Measurements from ENCODE around the gene DLEC1. TPM values are rescaled to one million over a fixed set of nuclear protein-coding genes. Genes with fewer than 3 reads are reported as not detected.

The DLEC1 gene
- total RNA-seq, 2 donors from 2014 or later: 0.14 to 0.35 TPM

DNA sequence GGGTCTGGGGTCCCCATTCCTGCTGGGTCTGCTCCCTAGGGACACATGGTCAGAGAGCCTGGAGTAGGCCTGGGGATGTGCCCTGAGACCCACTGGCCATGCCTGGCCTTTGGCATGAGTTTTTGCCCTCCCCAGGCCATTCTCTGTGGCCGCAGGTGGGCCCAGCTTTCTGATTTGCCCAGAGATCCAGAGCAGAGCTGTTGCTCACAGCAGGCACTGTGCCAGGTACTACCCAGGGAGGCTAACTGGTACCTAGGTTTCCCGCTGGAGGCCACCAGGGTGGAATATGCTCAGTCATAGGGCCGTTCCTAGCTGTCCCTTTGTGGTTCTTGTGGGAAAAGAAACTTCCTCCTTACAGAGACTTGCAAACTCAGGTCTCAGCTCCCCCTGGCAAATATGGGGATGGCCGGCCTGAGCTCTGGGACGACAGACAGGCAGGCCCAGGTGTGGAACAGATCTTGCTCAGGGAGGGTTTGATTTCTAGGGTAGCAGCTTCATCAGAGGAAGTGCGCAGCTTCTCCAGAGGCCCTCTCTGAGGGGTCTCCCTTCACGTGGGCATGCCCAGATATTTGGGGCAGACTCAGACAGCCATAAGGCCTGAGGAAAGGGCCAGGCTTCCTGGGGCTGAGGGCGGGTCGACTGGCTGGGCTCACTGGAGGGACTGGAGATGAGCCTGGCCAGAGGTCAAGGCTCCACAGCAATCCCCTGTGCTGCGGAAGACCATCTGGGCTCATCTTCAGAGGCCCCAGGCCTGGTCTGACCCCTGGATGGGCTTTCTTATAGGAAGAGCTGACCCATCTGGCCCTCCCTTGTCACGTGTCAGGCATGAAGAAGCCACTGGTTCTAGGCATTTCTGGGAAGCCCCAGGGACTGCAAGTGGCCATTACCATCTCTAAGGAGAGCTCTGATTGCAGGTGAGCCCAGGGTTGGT, 69.9 kb downstream of the DLEC1 start:
- Histone ChIP-seq H3K9me3 (peaks cover 6% of the 10 kb centered on the region), H3K4me3 (no peak overlapping the region), H3K27ac (no peak overlapping the region), H3K4me1 (ENCODE audit: control insufficient read depth in 1 of 2, low read depth in 2 of 2) (no peaks in the 10 kb centered on the region), H3K36me3 (no peaks in the 10 kb centered on the region), H3K27me3 (replicated peaks; ENCODE audit: insufficient read depth) (no peaks in the 10 kb centered on the region)
- TF ChIP-seq, protein P1, sequence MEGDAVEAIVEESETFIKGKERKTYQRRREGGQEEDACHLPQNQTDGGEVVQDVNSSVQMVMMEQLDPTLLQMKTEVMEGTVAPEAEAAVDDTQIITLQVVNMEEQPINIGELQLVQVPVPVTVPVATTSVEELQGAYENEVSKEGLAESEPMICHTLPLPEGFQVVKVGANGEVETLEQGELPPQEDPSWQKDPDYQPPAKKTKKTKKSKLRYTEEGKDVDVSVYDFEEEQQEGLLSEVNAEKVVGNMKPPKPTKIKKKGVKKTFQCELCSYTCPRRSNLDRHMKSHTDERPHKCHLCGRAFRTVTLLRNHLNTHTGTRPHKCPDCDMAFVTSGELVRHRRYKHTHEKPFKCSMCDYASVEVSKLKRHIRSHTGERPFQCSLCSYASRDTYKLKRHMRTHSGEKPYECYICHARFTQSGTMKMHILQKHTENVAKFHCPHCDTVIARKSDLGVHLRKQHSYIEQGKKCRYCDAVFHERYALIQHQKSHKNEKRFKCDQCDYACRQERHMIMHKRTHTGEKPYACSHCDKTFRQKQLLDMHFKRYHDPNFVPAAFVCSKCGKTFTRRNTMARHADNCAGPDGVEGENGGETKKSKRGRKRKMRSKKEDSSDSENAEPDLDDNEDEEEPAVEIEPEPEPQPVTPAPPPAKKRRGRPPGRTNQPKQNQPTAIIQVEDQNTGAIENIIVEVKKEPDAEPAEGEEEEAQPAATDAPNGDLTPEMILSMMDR (IDR thresholded peaks at IDR 0.05): no peak
- ATAC-seq (ENCODE audit: insufficient number of reproducible peaks, low FRiP score, low read depth) (no peak), DNase-seq (ENCODE audit: low spot score) (no peak)

DNA sequence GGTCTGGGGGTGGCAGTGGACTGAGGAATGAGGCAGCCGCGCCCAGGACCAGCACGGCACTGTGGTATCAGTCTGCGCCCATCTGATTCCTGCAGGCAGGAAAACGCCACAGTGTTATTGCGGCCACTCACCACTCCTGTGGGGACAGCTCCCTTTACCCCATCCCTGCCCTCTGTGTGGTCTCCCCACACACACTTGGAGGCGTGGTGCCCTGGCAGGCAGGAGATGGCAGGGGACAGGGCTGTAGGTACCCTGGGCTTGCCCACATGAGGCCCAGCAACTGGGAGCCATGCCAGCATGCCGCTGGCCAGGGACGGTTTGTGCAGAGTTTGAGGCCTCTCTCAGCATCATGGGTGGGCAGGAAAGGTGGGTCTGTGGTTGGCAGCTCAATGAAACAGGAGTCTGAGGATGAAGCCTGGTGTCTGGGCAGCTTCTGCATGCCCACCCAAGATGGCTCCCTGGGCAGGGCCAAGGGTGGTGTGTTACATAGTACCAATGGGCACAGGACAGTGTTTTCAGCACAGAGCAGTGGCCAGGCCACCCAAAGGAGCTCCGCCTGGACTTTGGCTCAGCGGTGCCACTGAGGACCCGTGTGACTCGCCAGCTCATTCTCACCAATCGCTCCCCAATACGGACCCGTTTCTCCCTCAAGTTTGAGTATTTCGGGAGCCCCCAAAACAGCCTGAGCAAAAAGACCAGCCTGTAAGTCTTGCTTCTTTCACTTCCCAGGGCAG, 70.7 kb downstream of the DLEC1 start:
- TF ChIP-seq, protein P1 (IDR thresholded peaks at IDR 0.05): no peak
- no peak for DNase-seq (ENCODE audit: low spot score)

DNA sequence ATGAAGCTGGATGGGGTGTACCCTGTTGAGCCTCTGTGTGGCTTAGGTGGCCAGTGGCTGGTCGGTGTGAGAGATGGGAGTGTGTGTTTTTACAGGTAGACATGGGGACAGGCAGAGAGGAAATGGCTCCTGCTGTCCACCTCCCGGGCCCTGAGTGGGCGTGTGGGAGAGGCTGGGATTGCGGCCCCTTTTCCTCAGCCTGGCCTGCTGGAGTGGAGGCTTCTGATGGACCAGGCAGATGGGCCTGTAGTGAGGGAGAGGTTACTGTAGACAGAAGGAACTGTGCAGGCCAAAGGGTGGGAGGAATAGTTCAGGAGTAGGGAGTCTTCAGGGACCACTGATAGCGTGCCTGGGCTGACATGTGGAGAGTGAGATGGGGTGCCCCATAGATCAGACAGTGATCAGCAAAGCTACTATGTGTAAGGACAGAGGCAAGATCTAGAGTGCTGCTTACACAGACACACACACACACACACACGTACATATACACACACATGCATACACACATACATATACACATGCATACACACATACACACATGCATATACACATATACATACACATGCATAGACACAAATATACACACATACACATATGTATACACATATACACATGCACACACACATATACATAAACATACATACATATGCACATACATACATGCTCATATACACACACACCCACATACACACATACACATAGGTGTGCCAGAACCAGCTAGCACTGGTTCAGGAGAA, 71.5 kb downstream of the DLEC1 start:
- no peak for DNase-seq (ENCODE audit: low spot score)

More for the DNA sequence above, 70.7 kb downstream of the DLEC1 start:
- Histone ChIP-seq H3K36me3 (no peaks in the 10 kb centered on the region), H3K4me3 (no peak overlapping the region), H3K4me1 (ENCODE audit: control insufficient read depth in 1 of 2, low read depth in 2 of 2) (no peaks in the 10 kb centered on the region), H3K27me3 (replicated peaks; ENCODE audit: insufficient read depth) (no peaks in the 10 kb centered on the region), H3K9me3 (peaks cover 6% of the 10 kb centered on the region), H3K27ac (no peak overlapping the region)
- no peak for ATAC-seq (ENCODE audit: insufficient number of reproducible peaks, low FRiP score, low read depth)

DNA sequence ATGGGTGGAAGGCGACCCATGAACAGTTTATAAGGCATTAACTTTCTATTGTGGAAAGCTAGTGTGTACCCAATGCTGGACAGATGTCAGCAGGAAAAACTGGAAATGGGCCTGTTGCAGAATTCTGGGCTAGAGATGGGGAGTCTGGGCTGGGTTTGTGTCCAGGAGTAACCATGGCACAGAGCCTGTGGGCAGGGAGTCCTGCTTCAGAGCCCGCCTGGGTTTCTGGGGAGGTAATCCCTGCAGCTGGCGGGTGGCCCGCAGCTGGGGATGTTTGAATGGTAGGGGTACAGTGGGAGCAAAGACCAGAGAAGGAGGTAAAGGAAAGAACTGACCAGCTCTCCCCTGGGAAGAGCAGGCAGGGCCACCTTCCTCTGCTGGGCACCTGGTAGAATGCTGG, 72.2 kb downstream of the DLEC1 start:
- Histone ChIP-seq H3K4me1 (ENCODE audit: control insufficient read depth in 1 of 2, low read depth in 2 of 2) (no peaks in the 10 kb centered on the region), H3K4me3 (no peak overlapping the region), H3K27ac (no peak overlapping the region), H3K36me3 (no peaks in the 10 kb centered on the region), H3K9me3 (no peaks in the 10 kb centered on the region), H3K27me3 (replicated peaks; ENCODE audit: insufficient read depth) (no peaks in the 10 kb centered on the region)
- TF ChIP-seq, protein P1 (IDR thresholded peaks at IDR 0.05): no peak
- ATAC-seq (ENCODE audit: insufficient number of reproducible peaks, low FRiP score, low read depth): no peak
- DNase-seq (ENCODE audit: low spot score): no peak

More for the DNA sequence above, 71.5 kb downstream of the DLEC1 start:
- Histone ChIP-seq H3K27me3 (replicated peaks; ENCODE audit: insufficient read depth) (no peaks in the 10 kb centered on the region), H3K4me3 (no peak overlapping the region), H3K9me3 (peaks cover 4% of the 10 kb centered on the region), H3K36me3 (no peaks in the 10 kb centered on the region), H3K4me1 (ENCODE audit: control insufficient read depth in 1 of 2, low read depth in 2 of 2) (no peaks in the 10 kb centered on the region), H3K27ac (no peak overlapping the region)
- TF ChIP-seq, protein P1 (IDR thresholded peaks at IDR 0.05): no peak
- no peak for ATAC-seq (ENCODE audit: insufficient number of reproducible peaks, low FRiP score, low read depth)

Measured in thoracic aorta (tissue), 2 donors.